Body of pancreas (tissue), 4 donors: ENCODE results near the gene MAB21L4. TPM values are rescaled to one million over a fixed set of nuclear protein-coding genes. Genes with fewer than 3 reads are reported as not detected.
A peak's percentile ranks its signal among the peaks of the same experiment; 100 is the strongest.

Experiments used
- ATAC-seq: fragments of 150-250 bp; one replicate; pipeline ENCODE4 v1.9.1; 2016
- DNase-seq, 4 donors: peaks; one replicate each; pipeline ENCODE4 v3.0.0-alpha.2; 2019
- H3K27ac ChIP-seq, 4 donors: fragments of 200-600 bp; sonication (generic); 1 replicate in 3 of 4; 2 replicates in 1 of 4; pipeline versions ENCODE4 v1.5.1 to v1.6.1; 2016 to 2019; ENCODE audit warnings: mild to moderate bottlenecking in 1 of 4, mixed read lengths in 1 of 4, moderate library complexity in 1 of 4
- H3K27me3 ChIP-seq, 2 donors: fragments of 200-600 bp; sonication (generic); one replicate each; pipeline ENCODE4 v1.6.0; 2016; ENCODE audit warnings: mild to moderate bottlenecking in 1 of 2
- H3K36me3 ChIP-seq, 2 donors: fragments of 200-600 bp; sonication (generic); replicated peaks in 1 of 2; 2 replicates each; pipeline ENCODE4 v1.5.1; 2016; ENCODE audit warnings: low read depth in 2 of 2; ENCODE audit not compliant: insufficient read depth in 1 of 2
- H3K4me1 ChIP-seq: fragments of 200-600 bp; sonication (generic); one replicate; pipeline ENCODE4 v1.6.0; 2016
- H3K4me3 ChIP-seq, 2 donors: fragments of 200-600 bp; sonication (generic); 1 replicate in 1 of 2; 2 replicates in 1 of 2; pipeline ENCODE4 v1.5.1; 2016 to 2019
- H3K9me3 ChIP-seq, 3 donors: fragments of 200-600 bp; sonication (generic); 1 replicate in 2 of 3; 2 replicates in 1 of 3; pipeline ENCODE4 v1.5.1; 2016
- POLR2A ChIP-seq, 3 donors: fragments of 450-650 bp; IDR thresholded peaks; one replicate each; pipeline ENCODE4 v1.6.1; 2016; ENCODE audit warnings: antibody characterized with exemption in 3 of 3, mild to moderate bottlenecking in 2 of 3
- WGBS, 2 donors: methylation state at CpG; one replicate each; pipeline ENCODE4 v1.1.5; 2017; 5-methylcytosine and 5-hydroxymethylcytosine counted together
- intact Hi-C: fragments of 100-400 bp; cut with DNase I; formaldehyde crosslinking; loops from one replicate; pipeline ENCODE4 v1.15.1; 2023
- total RNA-seq, 2 donors: library from RNA; depleted of rRNA; stranded (reverse); fragments of >200 nt; gene quantifications; one replicate each; pipeline ENCODE4 v1.1.0, GENCODE V29; 2016
- TF ChIP-seq, protein P1 (sequence below), 7 experiments: fragments of 450-650 bp in 4 of 7; fragments of 200-600 bp in 3 of 7; sonication (generic) in 3 of 7; IDR thresholded peaks; one replicate each; pipeline ENCODE4 v1.5.1; 2016 to 2019; ENCODE audit warnings: antibody characterized with exemption in 7 of 7

MAB21L4 gene
- total RNA-seq = under 1 TPM in 1 of 2 donors, not detected in 1; 0.26 TPM

DNA sequence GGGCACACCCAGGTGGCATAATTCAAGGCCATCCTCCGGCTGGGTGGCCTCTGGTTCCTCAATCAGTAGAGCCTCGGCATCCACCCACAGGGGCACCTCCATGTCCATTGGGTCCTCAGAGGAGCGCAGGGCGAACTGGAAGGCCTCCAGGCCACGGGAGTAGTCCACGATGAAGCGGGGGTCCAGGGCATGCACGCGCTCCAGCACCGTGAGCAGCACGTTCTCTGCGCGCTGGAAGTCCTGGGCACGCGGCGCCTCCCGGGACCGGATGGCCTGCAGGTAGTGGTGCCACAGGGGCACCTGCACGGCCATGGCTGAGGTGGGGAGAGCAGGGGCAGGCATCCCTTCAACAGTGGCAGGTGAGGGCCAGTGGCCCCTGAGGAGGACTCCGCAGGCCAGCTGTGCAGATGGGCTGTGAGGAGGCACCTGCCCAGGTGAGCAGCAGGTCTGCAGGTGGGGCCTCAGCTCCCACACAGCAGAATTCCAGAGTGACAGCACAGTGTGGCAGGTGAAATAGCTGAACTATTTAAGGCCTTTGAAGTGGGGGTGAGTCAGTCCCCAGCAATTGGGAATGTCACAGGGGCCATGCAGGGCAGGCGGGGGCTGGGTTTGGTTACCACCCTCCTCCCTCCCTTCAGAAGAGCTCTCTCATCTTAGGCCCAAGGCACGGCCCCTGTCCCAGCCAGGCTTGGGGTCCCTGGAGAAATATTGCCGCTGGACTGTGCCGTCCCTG, at the start of gene MAB21L4:
TSS of gene MAB21L4 (minus strand) at position 501 of the 733 bp plus-strand sequence. CDS start at position 342, 159 bp downstream.
- intact Hi-C loops = no loop called here

DNA sequence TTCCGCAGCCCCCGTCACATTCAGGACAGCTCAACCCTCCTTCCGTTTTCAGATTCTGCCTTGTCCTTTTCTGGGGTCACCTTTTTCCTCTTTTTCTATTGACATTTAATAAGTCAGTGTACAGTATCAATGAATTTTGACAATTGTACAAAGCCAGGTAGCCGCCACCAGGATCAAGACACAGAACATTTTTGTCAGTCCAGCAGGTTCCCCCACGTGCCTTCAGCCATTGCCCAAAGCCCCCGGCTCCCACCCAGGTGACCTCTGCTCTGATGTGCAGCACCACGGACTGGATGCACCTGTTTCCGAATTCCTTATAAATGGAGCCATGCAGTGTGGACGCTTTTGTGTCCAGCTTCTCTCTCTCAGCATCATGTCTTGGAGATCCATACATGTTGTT, 40.1 kb upstream of the MAB21L4 start:
- TF ChIP-seq, protein P1, sequence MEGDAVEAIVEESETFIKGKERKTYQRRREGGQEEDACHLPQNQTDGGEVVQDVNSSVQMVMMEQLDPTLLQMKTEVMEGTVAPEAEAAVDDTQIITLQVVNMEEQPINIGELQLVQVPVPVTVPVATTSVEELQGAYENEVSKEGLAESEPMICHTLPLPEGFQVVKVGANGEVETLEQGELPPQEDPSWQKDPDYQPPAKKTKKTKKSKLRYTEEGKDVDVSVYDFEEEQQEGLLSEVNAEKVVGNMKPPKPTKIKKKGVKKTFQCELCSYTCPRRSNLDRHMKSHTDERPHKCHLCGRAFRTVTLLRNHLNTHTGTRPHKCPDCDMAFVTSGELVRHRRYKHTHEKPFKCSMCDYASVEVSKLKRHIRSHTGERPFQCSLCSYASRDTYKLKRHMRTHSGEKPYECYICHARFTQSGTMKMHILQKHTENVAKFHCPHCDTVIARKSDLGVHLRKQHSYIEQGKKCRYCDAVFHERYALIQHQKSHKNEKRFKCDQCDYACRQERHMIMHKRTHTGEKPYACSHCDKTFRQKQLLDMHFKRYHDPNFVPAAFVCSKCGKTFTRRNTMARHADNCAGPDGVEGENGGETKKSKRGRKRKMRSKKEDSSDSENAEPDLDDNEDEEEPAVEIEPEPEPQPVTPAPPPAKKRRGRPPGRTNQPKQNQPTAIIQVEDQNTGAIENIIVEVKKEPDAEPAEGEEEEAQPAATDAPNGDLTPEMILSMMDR (IDR thresholded peaks at IDR 0.05) = no peak
- TF ChIP-seq POLR2A (IDR thresholded peaks at IDR 0.05) = no peak
- ATAC-seq (no peak), DNase-seq (peak in 1 of 4 donors; percentile 1)
- intact Hi-C loops = no loop called here
- Histone ChIP-seq H3K9me3 (peaks cover 0 to 4% (median 0%) of the 10 kb centered on the region in 3 donors), H3K36me3 (no peaks in the 10 kb centered on the region), H3K4me1 (no peaks in the 10 kb centered on the region), H3K4me3 (no peak overlapping the region), H3K27ac (no peak overlapping the region), H3K27me3 (no peaks in the 10 kb centered on the region)
- WGBS, 2 donors = 70 to 78% methylated on average over 9 of the region's 9 CpGs

More for the DNA sequence above, at the start of gene MAB21L4:
- Histone ChIP-seq H3K4me1 (peaks cover 15% of the 10 kb centered on the region), H3K27ac (no peak within 1 kb of the TSS), H3K27me3 (no peaks in the 10 kb centered on the region), H3K36me3 (no peaks in the 10 kb centered on the region), H3K9me3 (no peaks in the 10 kb centered on the region), H3K4me3 (no peak within 1 kb of the TSS)
- DNase-seq (no peak), ATAC-seq (peak; percentile 6)
- TF ChIP-seq, protein P1 (IDR thresholded peaks at IDR 0.05) = no peak
- no peak for TF ChIP-seq POLR2A (IDR thresholded peaks at IDR 0.05)
- 46 to 81% methylated on average over 3 to 24 of the region's 24 CpGs for WGBS, 2 donors

DNA sequence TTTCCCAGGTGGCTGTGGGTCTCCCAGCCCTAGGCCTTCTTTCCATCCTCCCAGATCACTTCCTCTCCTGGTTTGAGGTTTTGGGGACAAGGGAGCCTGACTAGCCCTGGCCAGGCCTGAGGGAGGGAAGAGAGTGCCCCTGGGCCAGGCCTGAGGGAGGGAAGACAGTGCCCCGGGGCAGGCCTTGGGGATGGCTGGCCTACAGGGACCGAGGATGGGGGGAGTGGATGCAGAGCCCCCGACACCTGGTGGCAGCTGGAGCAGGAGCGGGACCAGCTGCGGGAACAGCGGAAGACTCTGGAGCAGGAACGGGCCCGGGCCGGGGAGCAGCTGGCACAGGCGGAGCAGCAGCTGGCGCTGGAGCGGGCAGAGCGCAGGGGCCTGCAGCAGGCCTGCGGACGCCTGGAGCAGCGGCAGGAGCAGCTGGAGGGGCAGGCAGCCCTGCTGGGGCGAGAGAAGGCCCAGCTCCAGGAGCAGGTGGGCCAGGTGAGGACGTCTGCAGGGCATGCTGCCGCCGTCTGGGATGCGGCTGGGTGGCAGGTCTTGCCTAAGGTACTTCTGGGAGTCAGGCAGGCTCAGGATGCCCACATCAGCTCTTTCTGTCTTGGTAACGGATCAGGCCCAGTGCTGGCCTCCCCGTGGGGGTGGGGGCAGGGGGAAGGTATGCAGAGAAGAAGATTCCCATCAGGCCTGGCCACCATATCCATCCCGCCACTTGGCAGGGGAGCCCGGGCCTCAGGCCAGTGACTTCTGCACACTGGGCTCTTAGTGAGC, 39.3 kb upstream of the MAB21L4 start:
- no peak overlapping the region for H3K27ac ChIP-seq
- no peak for TF ChIP-seq POLR2A (IDR thresholded peaks at IDR 0.05)
- TF ChIP-seq, protein P1 (IDR thresholded peaks at IDR 0.05) = no peak
- 76 to 78% methylated on average over 13 to 18 of the region's 25 CpGs for WGBS, 2 donors
- intact Hi-C loops = no loop called here
- DNase-seq (peak in 2 of 4 donors; percentile 4 to 7), ATAC-seq (no peak)
- no peak overlapping the region for H3K4me3 ChIP-seq
- no peaks in the 10 kb centered on the region for H3K36me3 ChIP-seq
- no peaks in the 10 kb centered on the region for H3K27me3 ChIP-seq
- peaks cover 0 to 4% (median 0%) of the 10 kb centered on the region in 3 donors for H3K9me3 ChIP-seq
- no peaks in the 10 kb centered on the region for H3K4me1 ChIP-seq

DNA sequence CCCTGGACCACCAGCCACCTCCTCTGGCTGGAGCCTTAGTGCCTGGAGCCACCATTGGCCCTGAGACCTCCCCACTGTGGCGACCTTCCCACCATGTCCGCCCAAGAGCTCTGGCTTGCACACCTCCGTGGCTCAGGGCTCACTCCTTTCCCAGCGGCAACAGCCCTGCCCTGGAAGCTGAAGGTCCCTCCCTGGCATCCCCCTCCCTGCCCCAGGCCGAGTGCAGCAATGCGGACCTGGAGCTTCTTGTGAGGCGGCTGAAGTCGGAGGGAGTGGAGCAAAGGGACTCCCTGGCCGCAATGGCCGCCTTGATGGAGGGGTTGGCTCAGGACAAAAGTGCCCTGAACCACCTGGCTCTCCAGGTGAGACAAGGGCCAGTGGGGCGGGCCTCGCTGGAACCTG, 38.7 kb upstream of the MAB21L4 start:
- DNase-seq (peak in 1 of 4 donors; percentile 2), ATAC-seq (no peak)
- Histone ChIP-seq H3K4me1 (no peaks in the 10 kb centered on the region), H3K4me3 (no peak overlapping the region), H3K27me3 (no peaks in the 10 kb centered on the region), H3K27ac (no peak overlapping the region), H3K9me3 (peaks cover 0 to 4% (median 0%) of the 10 kb centered on the region in 3 donors), H3K36me3 (no peaks in the 10 kb centered on the region)
- WGBS, 2 donors = 80% methylated on average over 8 of the region's 12 CpGs; no CpG with 5 or more reads in 1 of the 2 donors
- intact Hi-C loops = no loop called here
- TF ChIP-seq, protein P1 (IDR thresholded peaks at IDR 0.05) = no peak
- TF ChIP-seq POLR2A (IDR thresholded peaks at IDR 0.05) = no peak
